PC-9 (cell line): ENCODE data around the gene ACP3. TPM values are rescaled to one million over a fixed set of nuclear protein-coding genes. Genes with fewer than 3 reads are reported as not detected.
A peak's percentile ranks its signal among the peaks of the same experiment; 100 is the strongest.

Experiments used
- BruUV-seq: library from RNA; stranded (reverse); fragments of 400-500 nt; replicated peaks from 2 replicates; lab custom pipeline; 2021; lab: Mats Ljungman, UMichigan
- CTCF ChIA-PET: fragments of 300-600 bp; sonication (Branson Sonifier 250); formaldehyde crosslinking; loops from one replicate; lab custom pipeline; 2022; ENCODE audit warnings: antibody characterized with exemption; lab: Charles Lee
- POLR2A ChIA-PET: fragments of 300-600 bp; sonication (Branson Sonifier 250); formaldehyde crosslinking; loops from one replicate; lab custom pipeline; 2022; ENCODE audit warnings: antibody characterized with exemption; ENCODE audit not compliant: unreplicated experiment; lab: Charles Lee
- DNase-seq, 2 experiments: peaks; one replicate each; pipeline versions ENCODE4 v3.0.0 to v3.0.0-alpha.2; 2015 to 2022; ENCODE audit warnings: mixed read lengths in 1 of 2
- H2AFZ ChIP-seq: fragments of 200-600 bp; sonication (generic); 2 replicates; pipeline ENCODE4 v1.8.1; 2017; ENCODE audit warnings: antibody characterized with exemption
- H3F3A ChIP-seq: fragments of 200-600 bp; sonication (generic); 2 replicates; pipeline ENCODE4 v1.8.1; 2017; ENCODE audit warnings: antibody characterized with exemption, mild to moderate bottlenecking, low read depth; ENCODE audit not compliant: insufficient read depth
- H3K27ac ChIP-seq: fragments of 200-600 bp; sonication (generic); 2 replicates; pipeline ENCODE4 v1.6.1; 2016; ENCODE audit warnings: mixed run types
- H3K27me3 ChIP-seq: fragments of 200-600 bp; sonication (generic); 2 replicates; pipeline ENCODE4 v1.6.1; 2016; ENCODE audit warnings: low read depth, mixed run types; ENCODE audit not compliant: insufficient read depth
- H3K36me3 ChIP-seq: fragments of 200-600 bp; sonication (generic); 2 replicates; pipeline ENCODE4 v1.6.1; 2016; ENCODE audit warnings: low read depth, mixed run types
- H3K4me1 ChIP-seq: fragments of 200-600 bp; sonication (generic); replicated peaks from 2 replicates; pipeline ENCODE4 v1.6.1; 2016; ENCODE audit warnings: mixed run types; ENCODE audit not compliant: insufficient read depth
- H3K4me2 ChIP-seq: fragments of 200-600 bp; sonication (generic); 2 replicates; pipeline ENCODE4 v1.6.1; 2017; ENCODE audit warnings: mixed run types
- H3K4me3 ChIP-seq: fragments of 200-600 bp; sonication (generic); 2 replicates; pipeline ENCODE4 v1.6.1; 2016; ENCODE audit warnings: mixed run types
- H3K79me2 ChIP-seq: fragments of 200-600 bp; sonication (generic); 2 replicates; pipeline ENCODE4 v1.6.1; 2017; ENCODE audit warnings: low read depth, mixed run types
- H3K9me2 ChIP-seq: fragments of 200-600 bp; sonication (generic); 2 replicates; pipeline ENCODE4 v1.8.1; 2017; ENCODE audit warnings: mild to moderate bottlenecking; ENCODE audit not compliant: insufficient read depth
- H3K9me3 ChIP-seq: fragments of 200-600 bp; sonication (generic); 2 replicates; pipeline ENCODE4 v1.8.1; 2016; ENCODE audit warnings: low read depth; ENCODE audit not compliant: insufficient read depth
- H4K20me1 ChIP-seq: fragments of 200-600 bp; sonication (generic); 2 replicates; pipeline ENCODE4 v1.8.1; 2017; ENCODE audit not compliant: insufficient read depth
- EZH2 ChIP-seq: fragments of 200-600 bp; sonication (generic); IDR thresholded peaks from 2 replicates; pipeline ENCODE4 v1.8.0; 2017; ENCODE audit warnings: antibody characterized with exemption, low read depth
- intact Hi-C: fragments of 100-400 bp; cut with micrococcal nuclease; formaldehyde crosslinking; loops from one replicate; pipeline ENCODE4 v1.10.0; 2022; ENCODE audit not compliant: unreplicated experiment
- total RNA-seq: library from RNA; stranded (reverse); gene quantifications from 2 replicates; pipeline ENCODE4 v1.2.3, GENCODE V29; 2021
- TF ChIP-seq, protein P1 (sequence below): fragments of 200-600 bp; sonication (generic); conservative IDR thresholded peaks from 2 replicates; pipeline ENCODE4 v1.6.1; 2017; ENCODE audit warnings: mixed run types, antibody characterized with exemption, mild to moderate bottlenecking, moderate library complexity

Gene ACP3
- total RNA-seq, 1 experiment from 2014 or later, result 3.5 TPM

GRCh38 chr3:132283440-132283839 is 33.8 kb upstream of the ACP3 start:
- H3K9me3 ChIP-seq, result peaks cover 6% of the 10 kb centered on the region; the same call in 1 of the 2 replicates
- no peaks in the 10 kb centered on the region for H3K27me3 ChIP-seq
- POLR2A ChIA-PET, result interaction anchor here (0.5 to 0.6 kb wide), 4 partner anchors 18 to 308 kb away, joined by 4 to 13 read pairs (median 5); no protein-coding TSS in a partner anchor
- H3K79me2 ChIP-seq, result no peaks in the 10 kb centered on the region
- BruUV-seq, result no TSS peak
- CTCF ChIA-PET, result interaction anchor here (1.2 to 1.5 kb wide), 2 partner anchors 58 to 59 kb away, joined by 3 to 5 read pairs; no protein-coding TSS in a partner anchor
- no peak overlapping the region for H3K4me3 ChIP-seq
- peak overlapping the region; percentile 67 for H2AFZ ChIP-seq
- H3K4me1 ChIP-seq, result peaks cover 12% of the 10 kb centered on the region; the same call in 1 of the 2 replicates
- H3K27ac ChIP-seq, result no peak overlapping the region
- H4K20me1 ChIP-seq, result no peaks in the 10 kb centered on the region
- TF ChIP-seq EZH2, result no peak
- TF ChIP-seq, protein P1, sequence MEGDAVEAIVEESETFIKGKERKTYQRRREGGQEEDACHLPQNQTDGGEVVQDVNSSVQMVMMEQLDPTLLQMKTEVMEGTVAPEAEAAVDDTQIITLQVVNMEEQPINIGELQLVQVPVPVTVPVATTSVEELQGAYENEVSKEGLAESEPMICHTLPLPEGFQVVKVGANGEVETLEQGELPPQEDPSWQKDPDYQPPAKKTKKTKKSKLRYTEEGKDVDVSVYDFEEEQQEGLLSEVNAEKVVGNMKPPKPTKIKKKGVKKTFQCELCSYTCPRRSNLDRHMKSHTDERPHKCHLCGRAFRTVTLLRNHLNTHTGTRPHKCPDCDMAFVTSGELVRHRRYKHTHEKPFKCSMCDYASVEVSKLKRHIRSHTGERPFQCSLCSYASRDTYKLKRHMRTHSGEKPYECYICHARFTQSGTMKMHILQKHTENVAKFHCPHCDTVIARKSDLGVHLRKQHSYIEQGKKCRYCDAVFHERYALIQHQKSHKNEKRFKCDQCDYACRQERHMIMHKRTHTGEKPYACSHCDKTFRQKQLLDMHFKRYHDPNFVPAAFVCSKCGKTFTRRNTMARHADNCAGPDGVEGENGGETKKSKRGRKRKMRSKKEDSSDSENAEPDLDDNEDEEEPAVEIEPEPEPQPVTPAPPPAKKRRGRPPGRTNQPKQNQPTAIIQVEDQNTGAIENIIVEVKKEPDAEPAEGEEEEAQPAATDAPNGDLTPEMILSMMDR, result no peak
- DNase-seq, result peak; percentile 14 to 59
- H3K4me2 ChIP-seq, result peak overlapping the region; percentile 17; the same call in 1 of the 2 replicates
- H3K36me3 ChIP-seq, result no peaks in the 10 kb centered on the region
- H3F3A ChIP-seq, result no peaks in the 10 kb centered on the region
- intact Hi-C loops, result no loop called here
- H3K9me2 ChIP-seq, result no peaks in the 10 kb centered on the region

- Histone ChIP-seq H3K9me2 (no peaks in the 10 kb centered on the region), H3K4me3 (no peak overlapping the region), H3F3A (no peaks in the 10 kb centered on the region), H3K27ac (no peak overlapping the region), H4K20me1 (no peaks in the 10 kb centered on the region), H2AFZ (peak overlapping the region; percentile 67; the same call in 1 of the 2 replicates), H3K79me2 (no peaks in the 10 kb centered on the region), H3K9me3 (0 out of 2 replicates have a peak, but pooled peaks cover 4% of the 10 kb centered on the region), H3K36me3 (no peaks in the 10 kb centered on the region), H3K4me2 (no peak overlapping the region), H3K4me1 (peaks cover 12% of the 10 kb centered on the region; the same call in 1 of the 2 replicates), H3K27me3 (no peaks in the 10 kb centered on the region)
- DNase-seq, result no peak
- intact Hi-C loops, result no loop called here
- no TSS peak for BruUV-seq
- ChIA-PET CTCF (interaction anchor here (1.2 to 1.5 kb wide), 2 partner anchors 57 to 59 kb away, joined by 3 to 5 read pairs; no protein-coding TSS in a partner anchor), POLR2A (interaction anchor here (0.6 kb wide), 1 partner anchor 19 kb away, joined by 5 read pairs; no protein-coding TSS in a partner anchor)
- TF ChIP-seq EZH2, result no peak
- TF ChIP-seq, protein P1, result no peak
Measured at GRCh38 chr3:132283916-132284405, 33.2 kb upstream of the ACP3 start.

GRCh38 chr3:132284781-132285619 is 32.2 kb upstream of the ACP3 start:
- no peak overlapping the region for H3K4me3 ChIP-seq
- no peaks in the 10 kb centered on the region for H3K9me2 ChIP-seq
- no peaks in the 10 kb centered on the region for H4K20me1 ChIP-seq
- ChIA-PET CTCF (interaction anchor here (0.6 kb wide), 1 partner anchor 39 kb away, joined by 10 read pairs; no protein-coding TSS in a partner anchor), POLR2A (interaction anchor here (0.7 kb wide), 1 partner anchor 32 kb away, joined by 3 read pairs; no protein-coding TSS in a partner anchor)
- peak in 1 of 2 experiments; percentile 12 for DNase-seq
- H3F3A ChIP-seq, result no peaks in the 10 kb centered on the region
- no peaks in the 10 kb centered on the region for H3K79me2 ChIP-seq
- H3K27me3 ChIP-seq, result no peaks in the 10 kb centered on the region
- no peaks in the 10 kb centered on the region for H3K36me3 ChIP-seq
- H3K9me3 ChIP-seq, result 0 out of 2 replicates have a peak, but pooled peaks cover 4% of the 10 kb centered on the region
- H2AFZ ChIP-seq, result no peak overlapping the region
- H3K4me1 ChIP-seq, result peaks cover 12% of the 10 kb centered on the region; the same call in 1 of the 2 replicates
- intact Hi-C loops, result loop anchor here (1.0 kb wide), 2 partner anchors 32 to 58 kb away; partner anchors contain the start of gene ACP3
- no TSS peak for BruUV-seq
- TF ChIP-seq, protein P1, result no peak
- TF ChIP-seq EZH2, result no peak
- H3K27ac ChIP-seq, result no peak overlapping the region
- H3K4me2 ChIP-seq, result no peak overlapping the region
